GM20431 (cell line): ENCODE data around the gene DTD1.

Experiments used
- in situ Hi-C: fragments of 300-500 bp; cut with MseI, MboI; formaldehyde crosslinking; loops from one replicate; pipeline ENCODE4 v1.15.0; 2020; ENCODE audit warnings: low sequenced_read_pairs; ENCODE audit not compliant: unreplicated experiment

The DTD1 gene

DNA sequence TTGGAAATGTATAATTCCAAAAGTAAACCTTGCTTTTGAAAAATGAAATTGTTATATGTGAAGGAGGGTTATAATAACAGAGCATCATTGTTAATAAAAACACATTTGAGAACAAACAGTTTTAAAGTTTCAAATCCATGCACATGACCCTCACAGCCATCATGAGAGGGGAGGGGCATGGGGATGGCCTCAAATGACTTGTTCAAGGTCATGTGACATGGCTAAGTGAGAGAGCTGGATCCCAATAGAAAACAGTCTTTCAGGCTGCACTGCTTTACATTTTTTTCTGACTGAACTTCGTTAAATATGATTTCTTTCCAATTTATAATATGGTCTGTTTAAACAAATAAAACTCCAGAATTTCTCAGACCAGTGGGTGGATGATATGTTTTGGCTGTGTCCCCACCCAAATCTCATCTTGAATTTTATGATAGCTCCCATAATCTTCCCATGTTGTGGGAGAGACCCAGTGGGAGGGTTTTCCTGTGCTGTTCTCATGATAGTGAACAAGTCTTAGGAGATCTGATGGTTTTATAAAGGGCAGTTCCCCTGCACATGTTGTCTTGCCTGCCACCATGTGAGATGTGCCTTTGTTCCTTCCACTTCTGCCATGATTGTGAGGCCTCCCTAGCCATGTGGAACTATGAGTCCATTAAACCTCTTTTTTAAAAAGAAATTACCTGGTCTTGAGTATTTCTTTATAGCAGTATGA is 66.0 kb downstream of the DTD1 start:
- in situ Hi-C loops, result no loop called here

DNA sequence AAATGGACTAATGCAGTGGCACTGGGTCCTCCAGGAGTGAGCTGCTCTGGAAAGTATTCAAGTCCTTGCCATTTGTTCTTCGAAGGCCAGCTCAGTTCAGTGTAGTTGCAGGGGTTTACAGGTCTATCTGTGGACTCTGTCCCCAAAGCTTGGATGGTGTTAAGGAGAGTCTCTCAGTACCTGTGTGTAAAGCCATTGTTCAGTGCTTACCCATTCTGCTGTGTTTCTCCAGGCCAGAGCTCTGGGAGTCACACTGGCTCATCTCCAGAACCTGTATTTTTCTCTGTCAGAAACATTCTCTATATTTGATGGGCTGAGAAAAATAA is 66.6 kb downstream of the DTD1 start:
- in situ Hi-C loops, result no loop called here

DNA sequence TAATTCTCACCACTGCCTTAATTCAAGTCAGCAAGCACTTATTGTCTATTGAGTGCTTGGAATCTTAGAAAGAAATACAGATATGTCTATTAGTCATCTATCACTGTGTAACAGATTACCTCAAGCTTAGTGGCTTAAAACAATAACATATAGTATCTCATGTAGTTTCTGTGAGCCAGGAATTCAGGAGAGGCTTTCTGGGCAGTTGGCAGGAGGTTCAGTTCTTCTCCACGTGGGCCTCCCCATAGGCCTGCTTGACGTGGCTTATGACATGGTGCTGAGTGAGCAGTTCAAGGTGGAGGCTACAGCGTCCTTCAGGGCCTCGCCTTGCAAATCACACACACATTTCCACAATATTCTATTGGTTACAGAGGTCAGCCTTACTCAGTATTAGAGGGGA is 69.7 kb downstream of the DTD1 start:
- in situ Hi-C loops, result no loop called here

DNA sequence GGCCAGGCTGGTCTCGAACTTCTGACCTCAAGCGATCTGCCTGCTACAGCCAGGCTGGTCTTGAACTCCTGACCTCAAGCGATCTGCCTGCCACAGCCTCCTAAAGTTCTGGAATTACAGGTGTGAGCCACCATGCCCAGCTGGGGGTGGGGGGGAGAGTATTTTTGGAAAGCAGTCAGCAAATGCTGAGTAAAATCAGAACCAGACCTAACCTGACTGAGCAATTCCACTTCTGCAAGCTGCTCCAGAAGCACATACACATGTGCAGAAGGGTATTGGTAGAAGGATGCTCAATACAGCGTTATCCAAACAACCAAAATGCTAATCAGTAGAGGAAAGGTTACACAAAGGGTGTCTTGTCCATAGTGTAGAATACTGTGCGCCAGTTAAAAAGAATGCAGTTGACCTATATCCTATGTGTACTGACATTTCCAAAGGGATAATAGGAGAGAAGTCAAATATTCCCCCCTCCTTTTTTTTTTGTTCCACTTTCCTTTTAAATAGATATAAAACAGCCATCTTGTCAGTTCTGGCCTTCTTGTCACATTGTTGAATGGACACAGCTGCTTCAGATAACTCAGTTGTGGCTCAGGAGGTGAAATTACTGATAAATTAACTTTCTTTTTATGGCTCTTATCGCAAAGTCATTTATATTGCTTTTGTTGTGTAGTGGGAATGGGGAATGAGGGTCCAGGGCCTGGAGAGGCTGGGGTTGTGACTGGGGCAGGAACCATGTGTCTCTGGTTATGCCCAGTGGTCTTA is 74.6 kb downstream of the DTD1 start:
- in situ Hi-C loops, result no loop called here

DNA sequence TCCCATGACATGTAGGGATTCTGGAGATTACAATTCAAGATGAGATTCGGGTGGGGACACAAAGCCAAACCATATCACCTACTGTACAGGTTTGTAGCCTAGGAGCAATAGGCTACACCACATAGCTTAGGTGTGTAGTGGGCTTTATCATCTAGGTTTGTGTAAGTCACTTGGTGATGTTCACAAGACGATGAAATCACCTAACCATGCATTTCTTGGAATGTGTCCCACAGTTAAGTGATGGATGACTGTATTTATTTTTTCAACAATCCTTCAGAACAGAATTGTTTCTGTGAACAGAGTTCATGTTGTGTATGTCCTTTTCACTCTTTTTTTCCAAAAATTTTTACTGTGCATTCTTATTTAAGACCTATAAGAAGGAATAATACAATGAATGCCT is 76.1 kb downstream of the DTD1 start:
- in situ Hi-C loops, result no loop called here

DNA sequence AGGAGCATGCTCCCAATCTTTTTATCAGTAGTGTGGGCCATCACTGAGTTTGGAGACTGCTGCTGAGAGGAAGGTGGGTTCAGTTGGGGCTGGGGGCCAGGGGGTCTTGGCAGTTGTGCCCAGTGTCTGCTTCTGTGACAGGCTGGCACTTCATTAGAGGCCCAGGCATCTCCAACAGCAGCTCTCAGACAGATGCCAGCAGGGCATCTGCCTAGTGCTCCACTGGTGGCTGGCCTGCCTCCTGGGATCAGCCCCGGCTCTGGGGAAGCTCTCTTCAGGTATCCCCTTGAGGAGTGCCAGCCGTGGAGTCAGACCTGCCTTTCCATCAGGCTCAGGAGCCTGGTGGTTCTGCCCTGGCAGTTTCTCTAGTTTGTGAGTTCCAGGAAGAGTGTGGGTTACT is 77.3 kb downstream of the DTD1 start:
- in situ Hi-C loops, result no loop called here

DNA sequence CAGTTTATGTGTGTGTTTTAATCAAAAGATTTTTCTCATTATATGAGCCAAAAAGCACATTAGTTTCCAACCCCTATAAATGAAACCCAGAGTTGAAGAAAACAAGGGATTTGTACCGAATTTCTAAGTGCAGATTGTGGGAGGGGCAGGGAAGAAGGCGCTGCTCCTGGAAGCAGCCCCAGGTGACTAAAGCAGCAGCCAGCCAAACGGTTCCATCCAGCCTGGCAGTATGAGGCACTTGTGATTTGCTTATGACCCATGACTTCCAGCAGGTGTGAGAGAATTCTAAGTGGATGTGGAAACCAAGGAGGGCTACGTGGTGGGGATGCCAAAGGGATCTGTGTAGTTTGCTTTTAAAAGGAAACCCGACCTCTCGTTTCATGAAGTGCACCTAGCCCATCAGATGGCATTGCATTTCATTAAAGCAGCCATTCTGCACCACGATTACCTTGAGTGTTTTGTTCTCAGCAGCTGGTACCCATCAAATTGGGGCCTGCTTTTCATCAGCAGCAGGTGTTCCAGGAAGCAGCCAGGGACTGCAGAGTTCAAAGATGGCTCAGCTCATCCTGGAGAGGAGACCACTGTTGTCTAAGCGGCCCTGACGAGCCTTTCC is 79.1 kb downstream of the DTD1 start:
- in situ Hi-C loops, result no loop called here

DNA sequence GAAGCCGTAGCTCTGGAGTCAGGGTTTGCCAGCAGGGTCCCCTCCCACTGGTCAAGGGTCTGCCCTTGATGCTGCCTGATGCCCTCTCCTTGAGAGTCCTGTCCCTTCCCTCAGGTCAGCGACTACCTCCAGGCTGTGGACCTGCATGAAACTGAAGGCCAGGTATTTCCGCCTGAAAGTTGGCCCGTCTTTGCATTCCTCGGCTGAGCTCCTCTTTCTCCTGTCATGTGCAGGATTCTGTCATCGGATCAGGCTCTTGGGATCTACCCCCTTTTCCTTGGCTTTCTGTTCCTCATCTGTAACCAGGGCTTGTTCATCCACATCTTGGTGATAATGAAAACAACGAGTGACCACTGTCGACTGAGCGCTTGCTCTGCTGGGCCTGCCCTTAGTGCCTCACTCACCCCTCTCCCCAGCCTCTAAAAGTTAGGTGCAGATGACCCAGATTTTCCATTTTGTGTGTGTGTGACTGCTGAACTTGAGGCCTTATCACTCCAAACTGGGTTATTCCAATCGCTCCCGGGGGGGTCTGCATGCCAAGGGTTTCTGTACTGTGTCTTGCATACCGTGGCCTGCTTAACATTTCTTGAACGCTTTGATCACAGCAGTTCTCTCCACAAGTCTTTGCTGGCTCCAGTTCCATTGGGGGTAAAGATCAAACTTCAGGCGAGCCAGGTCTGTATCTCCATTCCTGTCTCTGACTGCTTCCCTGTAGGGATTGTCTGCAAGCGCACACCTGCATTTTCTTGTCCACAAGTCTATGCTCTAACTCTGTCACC is 81.6 kb downstream of the DTD1 start:
- in situ Hi-C loops, result no loop called here

DNA sequence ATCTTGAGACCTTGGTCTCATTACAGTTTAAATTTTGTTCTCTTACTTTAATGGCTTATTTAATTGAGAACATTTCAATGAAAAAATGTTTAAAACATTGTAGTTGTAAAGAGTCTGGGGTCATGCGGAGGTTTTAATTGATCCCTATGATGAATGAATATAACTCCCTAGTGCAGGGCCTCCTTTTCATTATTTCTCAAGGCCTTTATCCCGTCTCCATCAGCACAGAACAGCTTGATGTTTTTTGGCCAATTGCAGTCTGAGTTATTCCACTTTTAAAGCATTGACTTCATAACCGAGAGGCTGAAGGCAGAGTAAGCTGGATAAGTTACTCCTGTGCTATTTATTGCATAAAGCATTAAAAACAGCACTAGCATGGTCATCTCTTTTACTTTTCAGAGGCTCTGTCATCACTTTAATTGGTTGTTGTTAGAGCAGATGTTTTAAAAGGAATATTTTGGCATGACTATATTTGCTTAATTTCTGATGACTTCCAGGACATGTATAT is 83.4 kb downstream of the DTD1 start:
- in situ Hi-C loops, result no loop called here

DNA sequence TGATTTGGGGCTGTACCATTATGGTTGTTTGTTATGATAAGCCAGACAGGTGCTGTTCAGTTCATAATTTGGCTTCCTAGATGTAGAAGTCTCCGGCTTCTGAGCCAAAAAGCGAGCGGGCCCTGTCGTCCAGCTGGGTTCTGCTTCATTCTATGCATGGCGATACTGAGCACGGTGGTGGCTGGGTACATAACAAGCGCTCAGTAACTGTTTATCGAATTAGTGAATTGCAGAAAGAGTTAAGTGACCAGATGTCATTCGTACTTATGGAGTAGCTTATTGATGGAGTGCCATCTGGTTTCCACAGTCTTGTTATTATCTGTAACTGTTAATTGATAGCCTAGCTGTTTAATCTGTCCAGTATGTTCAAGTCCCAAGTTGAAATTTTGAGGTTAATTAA is 85.0 kb downstream of the DTD1 start:
- in situ Hi-C loops, result no loop called here

DNA sequence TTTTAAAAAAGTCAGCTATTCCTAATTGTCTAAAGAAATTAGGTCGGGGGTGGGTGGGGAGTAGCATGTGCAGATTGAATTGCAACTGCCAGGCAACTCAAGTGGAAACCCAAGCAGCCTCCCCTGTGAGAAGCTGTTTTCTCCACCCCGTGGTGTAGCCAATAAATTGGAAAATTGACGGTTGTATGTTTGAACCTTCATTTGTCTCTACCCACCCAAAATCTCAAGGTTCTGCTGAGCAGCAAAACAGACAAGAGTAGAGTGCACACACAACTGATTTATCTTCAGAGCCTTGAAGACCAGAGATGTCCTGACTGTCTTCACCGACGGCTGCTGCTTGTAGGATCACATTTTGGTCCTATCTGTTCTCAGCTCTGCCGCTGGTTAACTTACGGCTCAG is 88.5 kb downstream of the DTD1 start:
- in situ Hi-C loops, result no loop called here

DNA sequence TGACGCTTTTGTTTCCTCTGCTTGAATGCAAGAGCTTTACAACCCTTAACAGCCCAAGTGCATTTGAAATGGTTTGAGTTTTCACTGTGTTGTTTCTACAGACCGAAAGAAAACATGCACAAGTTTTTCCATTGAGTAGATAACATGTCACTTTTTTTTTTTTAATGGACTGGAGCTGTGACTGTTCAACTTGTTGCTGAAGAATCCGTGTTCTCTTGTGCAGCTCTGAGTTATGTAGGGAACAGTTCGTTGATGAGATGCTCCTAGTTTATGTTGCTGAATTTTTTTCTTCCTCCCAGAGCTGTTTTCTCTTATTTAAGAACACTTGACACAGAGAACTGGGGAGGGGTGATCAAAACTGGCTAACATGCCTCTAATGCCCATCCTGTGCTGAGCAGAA is 89.3 kb downstream of the DTD1 start:
- in situ Hi-C loops, result no loop called here

DNA sequence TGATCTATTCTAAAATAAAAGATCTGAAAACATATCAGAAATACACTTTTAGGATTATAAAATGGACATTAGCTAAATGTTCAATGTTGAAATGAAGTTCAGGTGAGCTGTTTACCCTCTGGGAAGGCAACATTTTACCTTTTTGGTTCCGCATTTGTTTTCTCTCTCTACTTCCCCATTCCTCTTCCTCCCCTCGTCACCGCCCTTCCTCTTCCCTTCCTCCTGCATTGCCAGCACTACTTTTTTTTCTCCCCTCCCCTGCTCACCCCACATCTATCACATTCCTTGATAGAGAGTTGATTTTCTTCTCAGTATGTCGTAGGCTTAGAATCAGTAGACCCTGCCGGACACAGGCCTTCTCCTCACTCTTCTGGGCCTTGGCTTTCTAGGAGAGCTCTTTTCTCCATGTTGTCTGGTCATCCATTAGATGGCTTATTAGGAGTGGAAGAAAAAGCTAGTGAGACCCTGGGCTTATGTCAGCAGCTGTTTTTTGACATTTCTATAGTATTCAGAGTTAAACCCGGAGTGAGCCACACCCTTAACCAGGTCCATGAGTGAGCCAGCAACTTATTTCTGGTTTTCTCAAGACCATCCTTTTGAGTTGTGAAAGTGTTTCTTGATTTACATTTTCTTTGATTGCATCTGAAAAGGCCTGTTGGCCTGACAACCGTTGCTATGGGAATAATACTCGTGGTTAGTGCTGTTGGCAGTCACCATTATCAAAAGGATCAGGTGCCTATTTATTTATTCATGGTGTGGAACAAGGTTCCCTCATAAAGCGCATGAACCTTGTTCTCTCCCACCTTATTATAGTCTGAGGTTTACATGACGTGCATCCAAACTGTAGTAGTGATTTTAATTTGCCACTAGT is 90.9 kb downstream of the DTD1 start:
- in situ Hi-C loops, result no loop called here

DNA sequence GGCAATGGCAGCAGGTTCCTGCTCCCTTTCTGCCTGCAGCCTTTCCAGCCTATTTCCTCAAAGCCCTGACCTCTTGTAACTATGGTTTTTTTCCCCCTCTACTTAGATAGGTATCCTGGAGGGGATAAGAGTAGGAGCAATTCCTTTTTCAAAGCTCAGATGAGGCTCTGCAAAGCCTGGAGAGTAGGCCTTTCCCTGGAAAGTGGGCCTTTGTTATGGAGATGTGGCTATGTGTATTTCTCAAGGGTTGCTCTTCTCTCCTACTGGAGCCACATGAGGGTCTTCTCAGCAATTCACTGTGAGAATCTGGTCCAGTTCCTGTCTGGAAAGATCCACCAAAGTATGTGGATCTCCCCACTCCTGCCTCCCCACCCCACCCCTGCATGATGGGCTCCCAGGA is 96.0 kb downstream of the DTD1 start:
- in situ Hi-C loops, result no loop called here

DNA sequence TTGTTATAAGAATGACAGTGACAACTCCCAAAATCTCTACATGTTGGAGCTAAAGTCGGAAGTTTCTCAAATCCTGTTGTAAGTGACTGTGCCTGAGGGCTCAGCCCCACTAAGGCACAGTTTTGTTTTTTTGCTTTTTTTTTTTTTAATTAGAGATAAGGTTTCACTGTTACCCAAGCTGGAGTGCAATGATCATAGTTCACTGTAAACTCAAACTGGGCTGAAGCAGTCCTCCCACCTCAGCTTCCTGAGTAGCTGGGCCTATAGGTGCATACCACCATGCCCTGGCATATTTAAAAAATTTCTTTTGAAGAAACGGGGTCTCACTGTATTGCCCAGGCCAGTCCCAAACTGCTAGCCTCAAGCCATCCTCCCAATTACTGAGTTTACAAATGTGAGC is 96.9 kb downstream of the DTD1 start:
- in situ Hi-C loops, result no loop called here

DNA sequence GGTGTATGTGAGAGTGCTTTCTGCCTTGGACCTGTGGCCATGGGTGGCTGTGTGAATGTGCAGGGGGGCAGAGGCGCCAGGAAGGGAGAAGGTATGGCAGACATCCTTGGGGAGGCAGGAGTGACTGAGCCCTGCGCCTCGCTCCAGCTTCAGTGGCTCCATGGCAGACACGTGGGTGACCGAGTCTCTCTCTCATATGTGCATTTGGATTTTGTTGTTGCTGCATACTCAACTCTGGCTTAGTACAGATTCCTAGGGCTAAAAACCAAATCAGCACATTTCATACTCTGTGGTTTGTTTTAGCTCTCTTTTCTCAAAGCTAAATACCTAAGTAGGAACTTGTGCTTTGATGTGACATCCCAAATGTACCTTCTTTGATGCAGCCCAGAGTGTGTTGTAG is 97.6 kb downstream of the DTD1 start:
- in situ Hi-C loops, result no loop called here

DNA sequence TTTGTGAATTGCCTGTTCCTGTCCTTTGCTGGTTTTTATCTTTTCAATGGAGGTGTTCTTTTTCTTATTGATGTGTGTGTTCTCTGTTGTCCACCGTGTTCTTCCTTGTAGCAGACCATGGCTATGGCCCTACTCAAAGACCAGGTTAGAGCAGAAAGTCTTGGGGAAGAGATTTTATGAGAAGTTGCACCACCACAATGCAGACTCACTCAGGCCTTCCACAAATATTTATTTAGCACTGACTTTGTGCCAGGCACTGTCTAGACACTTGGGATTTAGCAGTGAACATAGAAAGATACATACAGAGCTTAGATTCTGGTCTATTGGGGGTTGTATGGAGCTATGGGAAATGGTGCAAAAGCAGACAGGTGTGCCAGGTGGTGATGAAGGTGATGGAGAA is 98.8 kb downstream of the DTD1 start:
- in situ Hi-C loops, result no loop called here

DNA sequence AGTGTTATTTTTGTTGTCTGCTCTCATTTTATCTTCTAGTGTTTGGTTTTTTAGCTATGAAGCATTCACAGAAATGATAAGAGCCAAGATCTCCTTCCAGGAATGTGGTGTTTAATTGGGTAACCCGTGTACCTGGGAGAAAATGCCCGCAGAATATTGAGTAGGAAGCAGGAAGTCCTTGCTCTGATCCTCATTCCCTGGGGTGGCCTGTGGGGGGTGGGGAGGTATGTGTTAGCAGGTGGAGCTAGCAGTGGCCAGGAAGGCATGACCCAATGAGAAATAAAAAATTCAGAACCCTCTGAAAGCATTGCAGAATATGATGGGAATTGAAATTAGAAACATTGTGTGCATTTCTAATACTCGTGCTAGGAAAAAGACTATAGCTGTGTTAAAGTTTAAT is 100.8 kb downstream of the DTD1 start:
- in situ Hi-C loops, result no loop called here

DNA sequence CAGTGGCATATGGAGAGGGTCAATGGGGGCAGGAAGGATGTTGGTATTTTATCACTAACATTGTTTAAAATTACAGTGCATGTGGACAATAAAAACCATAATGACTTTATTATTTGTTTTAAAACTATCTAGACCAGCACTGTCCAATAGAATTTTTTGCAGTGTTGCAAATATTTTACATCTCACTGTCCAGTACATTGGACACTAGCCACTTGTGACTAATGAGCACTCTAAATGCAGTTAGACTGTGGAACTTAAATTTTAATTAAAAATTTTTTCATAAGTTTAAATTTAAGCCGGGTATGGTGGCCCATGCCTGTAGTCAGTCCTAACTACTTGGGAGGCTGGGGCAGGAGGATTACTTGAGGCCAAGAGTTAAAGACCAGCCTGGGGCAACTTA is 101.7 kb downstream of the DTD1 start:
- in situ Hi-C loops, result no loop called here

DNA sequence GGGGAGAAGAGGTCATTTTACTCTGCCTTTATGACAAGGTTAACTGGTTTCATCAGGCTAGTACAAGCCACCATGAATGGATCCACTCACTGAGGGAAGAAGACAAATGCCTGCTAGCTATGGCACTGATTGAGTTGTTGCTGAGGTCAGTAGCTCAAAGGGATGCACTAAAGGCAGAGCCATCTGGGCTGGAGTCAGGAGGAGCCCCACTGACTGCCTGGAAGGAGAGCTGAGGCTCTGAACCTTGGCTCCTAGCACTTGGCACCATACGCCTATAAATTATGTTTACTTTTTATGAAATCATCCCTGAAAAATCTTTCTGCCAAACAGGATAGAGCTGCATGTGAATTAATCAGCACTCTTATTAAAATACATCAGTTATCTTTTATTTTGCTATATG is 104.6 kb downstream of the DTD1 start:
- in situ Hi-C loops, result no loop called here
